GM13976 (cell line): ENCODE data around the gene TBCE.

Experiments
- DNase-seq: peaks from one replicate; pipeline ENCODE4 v3.0.0; 2012; ENCODE audit warnings: low spot score
- CTCF ChIP-seq: IDR thresholded peaks from 2 replicates; pipeline ENCODE4 v1.5.1; 2012; ENCODE audit warnings: borderline replicate concordance, mild to moderate bottlenecking; ENCODE audit not compliant: insufficient read depth; ENCODE audit errors: extremely low read depth, missing control alignments, control extremely low read depth
- in situ Hi-C: fragments of 300-500 bp; cut with MboI; formaldehyde crosslinking; loops from one replicate; pipeline ENCODE4 v1.12.0; 2022; ENCODE audit warnings: low sequenced_read_pairs, mixed read lengths, inconsistent platforms; ENCODE audit not compliant: unreplicated experiment

Gene TBCE

GRCh38 chr1:235326719-235327558, 40.3 kb upstream of the TBCE start:
- in situ Hi-C loops: no loop called here
- TF ChIP-seq CTCF: no peak
- DNase-seq: peak; percentile 60

- TF ChIP-seq CTCF: no peak
- DNase-seq: no peak
- in situ Hi-C loops: no loop called here
Observed at GRCh38 chr1:235327559-235328270, 39.5 kb upstream of the TBCE start, which contains the start of gene ARID4B. ARID4B (minus strand) TSS chr1:235328179; CDS start chr1:235326919, 1,260 bp downstream.

- in situ Hi-C loops: no loop called here
- TF ChIP-seq CTCF: no peak
- peak; percentile 92 for DNase-seq
Observed at GRCh38 chr1:235328271-235329138, 38.7 kb upstream of the TBCE start, which contains the start of gene GGPS1. GGPS1 (plus strand) TSS chr1:235328570; CDS start chr1:235335265, 6,695 bp downstream.

- in situ Hi-C loops: no loop called here
- peak; percentile 43 for TF ChIP-seq CTCF
- peak; percentile 59 for DNase-seq
Observed at GRCh38 chr1:235329139-235329902, 37.9 kb upstream of the TBCE start.

DNA sequence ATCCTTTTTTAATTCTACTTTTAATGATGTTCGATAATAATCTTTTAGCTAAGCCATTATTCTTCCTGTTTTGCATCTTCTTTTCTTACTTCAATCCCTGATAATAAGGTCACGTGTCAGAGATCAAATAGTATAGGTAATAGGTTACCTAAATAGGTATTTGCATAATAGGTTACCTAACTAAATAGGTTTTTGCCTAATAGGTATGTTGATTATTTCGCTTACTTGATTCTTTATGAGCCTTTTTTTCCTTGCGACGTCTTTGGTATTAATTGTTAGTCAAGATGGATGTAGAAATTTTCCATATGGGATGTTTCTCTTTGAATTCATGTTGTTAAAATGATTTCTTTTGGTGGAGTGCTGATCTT, 36.3 kb upstream of the TBCE start:
- in situ Hi-C loops: no loop called here
- TF ChIP-seq CTCF: no peak
- no peak for DNase-seq
